Glomerular endothelial cell (primary cell): ENCODE results near the gene AFAP1. TPM values are rescaled to one million over a fixed set of nuclear protein-coding genes. Genes with fewer than 3 reads are reported as not detected.

Source experiments
- DNase-seq: peaks from one replicate; pipeline ENCODE4 v3.0.0-alpha.2; 2011; ENCODE audit warnings: low read depth, low spot score; ENCODE audit errors: extremely low read depth
- total RNA-seq: library from RNA; depleted of rRNA; stranded (reverse); fragments of >200 nt; gene quantifications from 2 replicates; pipeline ENCODE4 v1.2.3, GENCODE V29; 2015

The AFAP1 gene
- total RNA-seq, 1 donor from 2014 or later: 92.8 TPM

DNA sequence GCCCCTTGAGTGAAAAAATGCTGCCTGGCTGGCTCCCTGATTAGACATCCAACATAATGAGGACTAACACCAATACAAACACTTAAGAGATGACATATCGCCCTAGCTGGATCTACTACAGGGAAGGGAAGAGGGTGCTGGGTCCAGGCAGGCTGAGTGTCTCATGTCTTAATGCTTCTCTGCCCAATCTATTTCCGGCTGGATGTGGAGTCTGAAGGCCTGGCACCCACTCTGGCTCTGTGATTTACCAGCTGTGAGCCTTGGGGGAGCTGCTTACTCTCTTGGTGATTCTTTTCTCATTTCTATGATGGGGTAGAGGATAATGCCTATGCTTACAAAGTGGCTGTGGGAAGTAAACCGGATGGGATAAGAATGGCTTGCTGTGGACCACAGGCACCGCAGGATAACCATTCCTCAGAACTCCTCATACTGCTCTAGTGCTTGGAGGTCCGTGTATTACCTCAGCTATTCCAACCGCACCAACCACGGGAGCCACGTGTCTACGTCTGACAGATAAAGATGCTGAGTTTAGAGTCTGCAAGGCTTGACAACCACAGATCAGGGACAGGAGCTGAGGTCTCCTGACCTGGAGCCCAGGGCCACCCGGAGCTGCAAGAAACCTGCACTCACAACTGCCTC lies 161.7 kb downstream of the AFAP1 start:
- no peak for DNase-seq

GRCh38 chr4:7777017-7777710 lies 162.5 kb downstream of the AFAP1 start:
- DNase-seq: no peak

DNA sequence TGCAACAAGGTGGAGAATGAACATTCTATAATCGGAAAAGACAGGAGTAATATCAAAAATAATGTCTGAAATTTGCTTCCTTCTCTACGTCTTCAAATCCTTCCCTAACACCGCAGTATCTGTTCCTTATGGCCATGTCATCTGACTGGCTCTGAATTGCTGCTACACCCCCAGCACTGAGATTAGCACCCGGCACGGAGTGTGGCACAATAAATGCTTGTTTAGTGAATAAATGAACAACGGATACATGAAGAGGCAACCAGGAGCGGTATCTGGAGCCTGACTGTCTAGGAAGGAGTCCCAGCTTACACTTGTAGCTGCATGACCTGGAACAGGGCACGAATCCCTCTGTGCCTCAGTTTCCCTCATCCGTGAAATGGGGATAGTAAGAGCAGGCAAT lies 164.3 kb downstream of the AFAP1 start:
- DNase-seq: no peak

DNA sequence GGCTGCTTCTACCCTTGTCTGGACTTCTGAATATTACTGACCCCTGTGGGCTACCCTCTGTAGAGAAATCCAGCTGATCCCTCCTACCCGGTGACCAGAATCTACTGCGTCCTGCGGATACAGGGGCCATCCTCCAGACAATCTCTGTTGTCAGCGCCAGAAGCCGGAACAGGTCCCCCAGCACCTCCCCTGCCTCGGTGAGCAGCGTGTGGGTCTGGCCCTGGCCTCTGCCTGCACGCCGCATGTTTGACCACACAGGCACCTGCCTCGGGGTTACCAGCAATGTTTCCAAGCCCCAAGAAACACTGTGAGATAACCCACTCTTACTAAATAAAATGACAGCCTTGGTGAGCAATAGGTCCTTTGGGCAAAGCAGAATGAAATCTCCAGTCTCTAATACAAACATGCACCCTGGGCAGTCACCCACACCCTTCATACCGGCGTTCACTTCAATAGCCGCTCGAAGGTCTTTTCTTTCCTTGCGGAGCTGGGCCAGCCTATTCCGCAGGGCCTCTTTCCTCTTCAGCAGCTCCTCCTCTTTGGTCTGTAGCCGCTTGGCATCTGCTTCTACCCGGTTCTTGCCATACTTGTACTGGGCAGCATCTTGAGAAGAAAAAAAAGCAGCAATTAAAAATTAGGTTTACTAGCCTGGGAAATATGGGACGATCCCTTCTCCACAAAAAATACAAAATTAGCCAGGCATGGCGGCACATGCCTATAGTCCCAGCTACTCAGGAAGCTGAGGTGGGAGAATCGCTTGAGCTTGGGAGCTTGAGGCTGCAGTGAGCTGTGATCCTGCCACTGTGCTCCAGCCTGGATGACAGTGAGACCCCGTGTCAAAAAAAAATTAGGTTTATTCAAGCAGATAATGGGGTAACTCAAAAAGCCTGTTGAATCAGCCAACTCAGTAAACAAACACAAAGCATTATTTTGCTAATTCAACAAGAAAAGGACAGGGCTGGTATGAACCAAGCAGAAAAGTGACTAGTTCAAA lies 165.1 kb downstream of the AFAP1 start:
- no peak for DNase-seq

GRCh38 chr4:7773401-7774180 lies 166.1 kb downstream of the AFAP1 start:
- no peak for DNase-seq

GRCh38 chr4:7772711-7773385 lies 166.8 kb downstream of the AFAP1 start:
- no peak for DNase-seq

DNA sequence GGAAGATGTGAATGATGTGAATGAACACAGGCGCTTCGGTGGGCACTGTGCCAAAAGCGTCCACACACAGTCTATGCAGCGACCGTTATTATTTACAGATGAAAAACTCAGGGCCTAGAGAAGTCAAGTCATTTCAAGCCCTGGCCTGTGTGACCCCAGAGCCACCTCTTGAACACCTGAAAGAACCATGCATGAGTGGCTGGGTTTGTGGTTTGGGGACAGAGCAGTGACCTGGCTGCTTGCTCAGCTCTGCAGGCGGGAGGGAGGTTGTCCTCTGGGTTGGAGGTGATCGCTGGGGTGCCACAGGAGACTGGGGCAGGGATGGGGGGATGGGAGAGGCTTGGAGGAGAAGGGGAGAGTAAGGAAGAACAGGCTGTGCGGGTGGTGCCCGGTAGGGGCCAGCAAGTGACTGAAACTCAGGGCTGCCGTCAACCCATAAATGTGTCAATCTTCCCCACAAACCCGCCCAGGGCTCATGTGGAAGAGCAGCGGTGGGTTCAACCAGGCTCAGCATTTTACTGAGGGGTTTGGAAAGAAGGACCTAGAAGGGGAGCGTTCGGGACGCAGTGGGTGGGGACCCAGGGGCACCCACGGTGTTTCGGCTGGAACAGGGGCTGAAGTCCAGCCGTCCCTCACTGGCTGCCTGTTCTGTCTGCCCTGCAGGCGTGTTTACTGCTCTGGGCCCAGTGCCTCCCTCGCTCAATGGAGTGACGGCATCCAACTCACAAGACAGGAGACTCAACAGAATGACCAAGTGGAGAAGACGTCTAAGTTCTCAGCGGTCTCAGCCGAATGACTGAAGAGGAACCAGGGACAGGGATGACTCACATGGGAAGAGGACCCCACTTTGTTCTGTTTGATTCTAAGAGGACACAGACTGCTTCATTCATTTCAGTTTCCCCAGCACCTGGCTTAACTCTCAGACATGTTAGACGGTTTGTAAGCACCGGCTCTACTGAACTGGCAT lies 167.8 kb downstream of the AFAP1 start:
- DNase-seq: no peak

- DNase-seq: no peak
Measured at GRCh38 chr4:7771056-7771455, 168.6 kb downstream of the AFAP1 start.

- no peak for DNase-seq
Measured at GRCh38 chr4:7770224-7771050, 169.2 kb downstream of the AFAP1 start.

DNA sequence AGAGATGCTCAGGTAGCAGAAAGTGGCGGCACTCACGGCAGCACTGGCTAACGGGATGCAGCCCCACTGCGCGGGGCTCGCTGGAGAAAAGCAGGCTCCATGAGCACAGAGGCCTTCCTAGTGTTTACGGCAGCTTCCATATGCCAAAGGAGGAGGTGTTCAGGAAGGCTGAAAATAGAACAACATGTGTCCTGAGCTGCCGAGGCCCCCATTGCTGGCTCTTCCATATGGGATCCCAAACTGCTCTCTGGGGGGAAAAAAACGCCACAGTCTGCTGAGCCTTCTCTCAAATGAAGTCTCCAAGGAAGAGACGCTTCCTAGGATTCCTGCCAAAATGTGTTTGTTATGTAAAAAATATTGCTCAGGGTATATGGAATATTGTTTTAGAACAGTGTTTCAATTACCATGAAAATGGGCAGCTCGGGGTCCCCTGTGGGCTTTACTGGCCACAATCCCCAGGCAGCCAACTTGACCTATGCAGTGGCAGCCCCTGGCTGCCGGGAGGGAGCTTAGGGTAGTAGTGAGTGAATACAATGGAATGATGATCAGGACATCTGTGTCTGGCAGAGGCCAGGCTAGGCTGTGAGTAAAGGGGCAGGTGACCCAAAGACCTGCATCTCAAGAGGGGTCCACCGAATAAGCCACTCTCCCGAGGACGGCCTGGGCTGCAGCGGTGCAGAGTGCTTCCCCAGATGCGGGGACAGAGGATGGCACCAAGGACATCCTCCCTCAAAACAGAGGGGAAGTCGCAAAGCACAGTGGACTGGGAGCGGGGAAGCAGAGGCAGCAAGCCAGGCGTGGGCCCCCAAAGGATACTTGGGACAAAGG lies 170.1 kb downstream of the AFAP1 start:
- no peak for DNase-seq

- DNase-seq: no peak
Measured at GRCh38 chr4:7768736-7769135, 170.9 kb downstream of the AFAP1 start.

DNA sequence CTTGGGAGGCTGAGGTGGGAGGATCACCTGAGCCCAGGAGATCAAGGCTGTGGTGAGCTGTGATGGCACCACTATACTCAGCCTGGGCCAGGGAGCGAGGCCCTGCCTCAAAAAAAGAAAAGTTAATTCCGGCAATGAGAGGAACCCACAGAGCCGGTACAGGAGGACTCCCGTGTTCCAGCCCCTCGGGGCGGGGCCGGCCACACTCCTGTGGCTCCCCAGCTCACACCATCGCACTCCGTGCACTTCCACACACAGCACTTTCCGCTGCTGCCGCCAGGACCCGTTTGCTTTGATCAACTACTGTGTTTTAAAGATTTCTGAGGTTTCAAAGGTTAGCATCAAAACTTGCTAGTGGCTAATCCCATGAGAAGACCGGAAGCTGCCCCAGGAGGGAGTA lies 171.7 kb downstream of the AFAP1 start:
- DNase-seq: no peak

GRCh38 chr4:7767526-7767925 lies 172.1 kb downstream of the AFAP1 start:
- no peak for DNase-seq

DNA sequence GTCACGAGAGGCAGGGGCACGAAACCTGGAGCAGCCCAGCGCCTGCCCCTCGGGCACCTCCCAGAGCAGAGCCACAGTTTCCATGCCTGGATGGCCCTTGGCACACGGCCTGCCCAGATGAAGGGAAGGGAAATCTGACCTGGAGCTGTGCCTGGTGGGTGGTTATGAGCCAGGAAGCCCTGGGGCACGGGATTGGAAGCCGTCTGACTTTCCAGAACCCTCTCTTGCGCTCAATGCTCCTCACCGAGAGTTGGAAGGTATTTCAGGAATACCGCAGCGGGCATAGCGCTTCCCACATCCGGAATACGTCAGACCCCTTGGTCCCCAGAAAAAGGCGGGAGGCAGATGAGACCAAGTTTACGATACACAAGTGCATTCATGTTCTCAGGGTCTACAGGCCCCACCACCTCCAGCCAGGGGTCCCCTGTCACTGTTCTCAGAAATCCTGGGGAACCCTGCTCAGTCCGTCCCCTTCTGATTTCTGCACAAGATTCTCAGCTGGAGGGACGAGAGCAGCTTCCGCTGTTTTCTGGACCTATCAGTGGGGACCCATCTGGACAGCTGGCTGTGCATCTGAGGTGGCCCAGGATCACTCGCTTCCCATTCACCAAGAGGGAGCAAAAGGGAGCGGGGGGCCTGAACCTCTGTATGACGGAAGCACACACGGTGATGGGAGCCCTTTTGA lies 172.9 kb downstream of the AFAP1 start:
- DNase-seq: no peak

GRCh38 chr4:7766086-7766485 lies 173.6 kb downstream of the AFAP1 start:
- no peak for DNase-seq

GRCh38 chr4:7765666-7766065 lies 174.0 kb downstream of the AFAP1 start:
- no peak for DNase-seq

DNA sequence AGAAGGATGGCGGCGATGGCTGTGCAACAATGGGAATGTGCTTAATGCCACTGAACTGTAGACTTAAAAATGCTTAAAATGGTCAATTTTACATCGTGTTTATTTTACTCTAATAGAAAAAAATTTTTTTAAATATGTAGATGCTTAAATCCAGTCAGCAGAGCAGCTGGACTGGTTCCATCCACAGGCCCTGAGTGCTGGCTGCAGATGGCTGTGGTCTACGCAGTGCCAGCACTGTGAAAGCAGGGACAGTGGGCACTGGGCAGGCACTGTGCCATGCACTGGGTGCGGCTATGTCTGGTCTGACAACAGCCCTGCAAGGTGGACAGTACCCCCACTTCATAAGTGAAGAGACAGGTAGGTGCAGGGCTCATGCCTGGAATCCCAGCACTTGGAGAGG lies 175.2 kb downstream of the AFAP1 start:
- DNase-seq: no peak
